SK-N-SH (cell line): ENCODE data around the gene CLEC18B. TPM values are rescaled to one million over a fixed set of nuclear protein-coding genes. Genes with fewer than 3 reads are reported as not detected.
"Not testable (repeated sequence)": the region's sequence is repeated elsewhere in the genome, so short reads cannot be mapped to it uniquely, and the experiment has no call there.

Experiments
- CTCF ChIA-PET: fragments of 300-600, 350-600 bp; formaldehyde crosslinking; extraction: SDS; loops from one replicate; lab custom pipeline; 2021; lab: Yijun Ruan, JAX
- POLR2A ChIA-PET: fragments of 350-600 bp; sonication (Branson Sonifier 250); formaldehyde crosslinking; extraction: SDS; loops from one replicate; lab custom pipeline; 2020; ENCODE audit warnings: antibody characterized with exemption, inconsistent platforms; lab: Yijun Ruan, JAX
- DNase-seq: peaks from one replicate; pipeline ENCODE4 v3.0.0; 2012
- H2AFZ ChIP-seq: fragments of 200-600 bp; sonication (generic); 2 replicates; pipeline ENCODE4 v1.8.1; 2016; ENCODE audit warnings: antibody characterized with exemption, mild to moderate bottlenecking, low read depth
- H3F3A ChIP-seq: fragments of 200-600 bp; sonication (generic); replicated peaks from 2 replicates; pipeline ENCODE3; 2016; ENCODE audit warnings: antibody characterized with exemption, mild to moderate bottlenecking; ENCODE audit not compliant: insufficient read depth
- H3K27ac ChIP-seq, 2 experiments: fragments of 200-500 bp in 1 of 2; fragments of 200-600 bp in 1 of 2; sonication (Bioruptor generic) in 1 of 2; sonication (generic), shearing (Covaris generic) in 1 of 2; 2 replicates each; pipeline versions ENCODE4 v1.5.1 to v1.6.1; 2014 to 2016; ENCODE audit warnings: low read depth in 2 of 2, inconsistent platforms in 1 of 2, low read length in 1 of 2, mild to moderate bottlenecking in 1 of 2, mixed read lengths in 1 of 2
- H3K27me3 ChIP-seq: fragments of 200-600 bp; sonication (generic), shearing (Covaris generic); 2 replicates; pipeline ENCODE4 v1.6.1; 2016; ENCODE audit warnings: mixed run types; ENCODE audit not compliant: insufficient read depth
- H3K36me3 ChIP-seq, 2 experiments: fragments of 200-500 bp in 1 of 2; fragments of 200-600 bp in 1 of 2; sonication (Bioruptor generic) in 1 of 2; sonication (generic) in 1 of 2; replicated peaks in 1 of 2; 2 replicates each; pipeline versions ENCODE3 to v1.5.1; 2014 to 2016; ENCODE audit warnings: low read length in 1 of 2, mild to moderate bottlenecking in 1 of 2; ENCODE audit not compliant: insufficient read depth in 2 of 2, control insufficient read depth in 1 of 2
- H3K4me1 ChIP-seq, 2 experiments: fragments of 200-500 bp in 1 of 2; fragments of 200-600 bp in 1 of 2; sonication (Bioruptor generic) in 1 of 2; sonication (generic), shearing (Covaris generic) in 1 of 2; 2 replicates each; pipeline versions ENCODE4 v1.5.1 to v1.6.1; 2014 to 2016; ENCODE audit warnings: low read depth in 1 of 2, low read length in 1 of 2, mixed run types in 1 of 2; ENCODE audit not compliant: insufficient read depth in 2 of 2, control insufficient read depth in 1 of 2
- H3K4me2 ChIP-seq: fragments of 200-600 bp; sonication (generic), shearing (Covaris generic); 2 replicates; pipeline ENCODE4 v1.6.1; 2017; ENCODE audit warnings: mixed run types
- H3K4me3 ChIP-seq, 2 experiments: fragments of 200-500 bp in 1 of 2; fragments of 200-600 bp in 1 of 2; sonication (Bioruptor generic) in 1 of 2; sonication (generic), shearing (Covaris generic) in 1 of 2; 2 replicates each; pipeline versions ENCODE4 v1.5.1 to v1.8.1; 2014 to 2016; ENCODE audit warnings: low read depth in 2 of 2, inconsistent platforms in 1 of 2, low read length in 1 of 2, mild to moderate bottlenecking in 1 of 2, mixed read lengths in 1 of 2, moderate library complexity in 1 of 2
- H3K79me2 ChIP-seq: fragments of 200-600 bp; sonication (generic); 2 replicates; pipeline ENCODE4 v1.8.1; 2017; ENCODE audit warnings: mild to moderate bottlenecking; ENCODE audit not compliant: insufficient read depth
- H3K9ac ChIP-seq: fragments of 200-600 bp; sonication (generic); 2 replicates; pipeline ENCODE4 v1.6.1; 2017; ENCODE audit warnings: mixed run types
- H3K9me2 ChIP-seq: fragments of 200-600 bp; sonication (generic); 2 replicates; pipeline ENCODE4 v1.6.1; 2017; ENCODE audit warnings: mixed run types
- H3K9me3 ChIP-seq: fragments of 200-600 bp; sonication (generic); 2 replicates; pipeline ENCODE4 v1.6.1; 2017; ENCODE audit warnings: mixed run types, mild to moderate bottlenecking, moderate library complexity
- H4K20me1 ChIP-seq: fragments of 200-600 bp; sonication (generic); 2 replicates; pipeline ENCODE4 v1.6.1; 2017; ENCODE audit warnings: mild to moderate bottlenecking, mixed run types; ENCODE audit not compliant: insufficient read depth
- WGBS: methylation state at CpG from one replicate; pipeline ENCODE4 v1.1.6; 2017; ENCODE audit warnings: low lambda C conversion rate; 5-methylcytosine and 5-hydroxymethylcytosine counted together
- polyA plus RNA-seq, 3 experiments: library from polyadenylated mRNA; depleted of rRNA; stranded (reverse); fragments of >200 nt; gene quantifications; 2 replicates each; pipeline ENCODE4 v1.2.3, GENCODE V29; 2012

The CLEC18B gene
- polyA plus RNA-seq, 1 of the 3 experiments (the other 2 are of a cell fraction): 0.10 TPM

DNA sequence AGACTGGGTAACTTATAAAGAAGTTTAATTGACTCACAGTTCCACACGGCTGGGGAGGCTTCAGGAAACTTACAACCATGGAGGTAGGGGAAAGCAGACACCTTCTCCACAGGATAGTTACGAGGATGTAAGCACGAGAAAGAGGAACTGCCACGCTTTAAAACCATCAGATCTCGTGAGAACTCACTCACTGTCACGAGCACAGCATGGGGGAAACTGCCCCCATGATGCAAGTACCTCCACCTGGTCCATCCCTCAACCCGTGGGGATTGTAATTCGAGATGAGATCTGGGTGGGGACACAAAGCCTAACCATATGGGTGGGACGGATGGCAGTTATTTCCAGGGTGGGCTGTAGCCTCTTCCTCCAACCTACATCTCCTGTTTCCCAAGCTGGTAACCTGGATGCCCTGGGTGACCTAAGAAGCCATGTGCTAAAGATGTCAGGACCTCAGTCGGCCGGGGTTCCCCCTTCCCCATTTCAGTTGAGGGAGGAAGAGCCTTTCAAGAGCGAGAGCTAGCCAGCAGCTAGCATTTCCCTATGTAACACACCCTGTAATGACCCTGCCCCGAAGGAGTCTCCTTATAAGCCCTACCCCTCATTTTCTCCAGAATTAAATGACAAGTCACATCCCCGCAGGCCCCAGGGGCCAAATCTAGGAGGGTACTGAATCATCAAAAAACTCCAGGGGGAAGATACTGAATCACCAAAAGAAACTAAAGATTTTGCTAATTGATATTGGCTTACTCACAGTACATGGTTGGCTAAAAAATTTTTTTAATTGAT is 16.9 kb downstream of the CLEC18B start:
- H3K36me3 ChIP-seq, CTCF ChIA-PET, H3F3A ChIP-seq, POLR2A ChIA-PET, H3K4me2 ChIP-seq, H4K20me1 ChIP-seq, H3K27me3 ChIP-seq, H3K4me3 ChIP-seq, DNase-seq, H3K79me2 ChIP-seq, H3K4me1 ChIP-seq, H2AFZ ChIP-seq, H3K9me2 ChIP-seq, H3K9me3 ChIP-seq, H3K9ac ChIP-seq, H3K27ac ChIP-seq: not testable (repeated sequence)
- WGBS: 49% methylated on average over 6 of the region's 14 CpGs

DNA sequence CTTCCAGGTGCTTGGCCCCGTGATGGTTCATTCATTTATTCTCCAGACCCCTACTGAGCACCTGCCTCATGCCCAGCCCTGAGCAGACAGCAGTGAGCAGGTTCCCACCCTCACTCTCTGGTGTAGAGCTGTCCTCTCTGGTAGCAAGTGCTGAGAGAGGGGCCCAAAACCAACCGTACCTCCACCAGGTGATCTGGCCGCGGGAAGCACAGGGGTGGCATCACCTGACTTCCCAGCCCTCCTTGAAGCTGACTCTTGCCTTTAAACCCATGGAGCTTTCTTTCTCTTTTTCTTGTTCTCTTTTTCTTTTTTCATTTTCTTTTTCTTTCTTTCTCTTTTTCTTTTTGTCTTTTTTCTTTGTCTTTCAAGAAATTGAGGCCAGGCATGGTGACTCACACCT is 21.0 kb downstream of the CLEC18B start:
- H3K9ac ChIP-seq, H3K27ac ChIP-seq, H3F3A ChIP-seq, H3K4me3 ChIP-seq, CTCF ChIA-PET, H3K4me1 ChIP-seq, H3K9me3 ChIP-seq, H3K27me3 ChIP-seq, H3K79me2 ChIP-seq, H3K4me2 ChIP-seq, DNase-seq, POLR2A ChIA-PET, H2AFZ ChIP-seq, H3K9me2 ChIP-seq, H4K20me1 ChIP-seq, H3K36me3 ChIP-seq: not testable (repeated sequence)
- WGBS: 81% methylated on average over 3 of the region's 4 CpGs

DNA sequence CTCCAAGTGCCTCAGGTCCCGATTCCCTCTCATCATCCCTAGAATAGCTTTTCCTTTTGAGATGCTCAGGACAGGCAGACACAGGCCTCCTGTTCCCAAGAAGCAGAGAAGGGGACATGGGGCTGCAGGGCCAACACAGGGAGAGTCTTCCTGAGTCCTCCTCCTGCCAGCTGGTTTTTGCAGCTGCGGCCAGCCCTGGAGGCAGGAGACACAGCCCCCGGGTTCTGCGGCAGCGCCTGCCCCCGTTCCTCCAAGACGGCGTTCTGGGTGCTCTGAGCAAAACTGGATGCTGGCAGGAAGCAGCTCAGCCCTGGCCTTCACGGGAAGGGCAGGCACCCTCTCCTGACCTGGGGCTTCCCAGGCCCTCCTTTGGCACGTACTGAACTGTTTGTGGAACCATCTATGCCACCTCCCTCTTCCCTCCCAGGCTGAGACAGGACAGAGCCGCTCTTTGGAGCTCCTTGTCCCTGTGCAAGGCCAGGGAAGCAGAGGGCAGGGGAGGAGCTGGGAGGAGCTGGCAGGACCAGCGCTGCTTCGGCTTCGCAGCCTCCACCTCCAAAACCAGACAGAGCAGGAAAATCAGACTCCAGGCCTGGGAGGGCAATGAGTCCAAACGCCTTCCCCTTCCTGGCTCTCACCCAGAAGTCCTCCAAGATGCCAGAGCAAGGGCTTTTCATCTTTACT is 22.9 kb downstream of the CLEC18B start:
- H3K27me3 ChIP-seq, H3K4me2 ChIP-seq, H2AFZ ChIP-seq, H3K9ac ChIP-seq, H3K4me3 ChIP-seq, H3K9me2 ChIP-seq, H3K36me3 ChIP-seq, H3K79me2 ChIP-seq, H4K20me1 ChIP-seq, H3F3A ChIP-seq, POLR2A ChIA-PET, H3K9me3 ChIP-seq, H3K27ac ChIP-seq, DNase-seq, CTCF ChIA-PET, H3K4me1 ChIP-seq: not testable (repeated sequence)
- 67% methylated on average over 1 of the region's 15 CpGs for WGBS

DNA sequence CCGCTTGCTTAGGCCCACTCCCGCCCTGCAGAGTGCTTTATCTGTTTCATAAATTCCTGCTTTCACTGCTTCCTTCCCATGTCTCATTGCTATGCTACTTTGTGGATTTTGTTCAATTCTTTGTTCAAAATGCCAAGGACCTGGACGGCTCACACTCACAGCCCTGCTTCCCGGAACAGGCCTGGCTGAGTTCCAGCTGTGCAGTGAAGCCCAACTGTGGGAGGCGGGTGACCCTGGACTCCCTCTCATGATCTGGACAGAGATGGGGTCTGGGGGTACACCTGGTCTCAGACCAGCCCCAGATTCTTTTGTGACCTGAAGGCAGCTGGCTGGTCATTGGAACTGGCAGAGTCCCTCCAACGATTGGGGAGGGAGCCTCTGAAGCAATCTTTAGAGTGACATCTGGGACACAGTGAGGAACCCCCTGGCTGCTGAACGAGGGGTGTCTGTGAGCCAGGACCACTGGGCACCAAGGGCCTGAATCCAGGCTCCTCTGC is 24.7 kb downstream of the CLEC18B start:
- H3K36me3 ChIP-seq, CTCF ChIA-PET, H4K20me1 ChIP-seq, POLR2A ChIA-PET, H3K4me3 ChIP-seq, H3F3A ChIP-seq, H3K9ac ChIP-seq, H3K4me1 ChIP-seq, H3K79me2 ChIP-seq, H2AFZ ChIP-seq, H3K27me3 ChIP-seq, H3K27ac ChIP-seq, H3K9me3 ChIP-seq, H3K4me2 ChIP-seq, H3K9me2 ChIP-seq: not testable (repeated sequence)
- 56% methylated on average over 7 of the region's 7 CpGs for WGBS
- peak; percentile 47 for DNase-seq

- H3K4me3 ChIP-seq, H3K4me1 ChIP-seq, H3K27me3 ChIP-seq, H2AFZ ChIP-seq, DNase-seq, H3K9me3 ChIP-seq, H3K9me2 ChIP-seq, CTCF ChIA-PET, H4K20me1 ChIP-seq, H3K4me2 ChIP-seq, POLR2A ChIA-PET, H3K9ac ChIP-seq, H3F3A ChIP-seq, H3K79me2 ChIP-seq, H3K27ac ChIP-seq, H3K36me3 ChIP-seq: not testable (repeated sequence)
- WGBS: 66% methylated on average over 4 of the region's 5 CpGs
Observed at GRCh38 chr16:74394604-74395003, 26.7 kb downstream of the CLEC18B start.

DNA sequence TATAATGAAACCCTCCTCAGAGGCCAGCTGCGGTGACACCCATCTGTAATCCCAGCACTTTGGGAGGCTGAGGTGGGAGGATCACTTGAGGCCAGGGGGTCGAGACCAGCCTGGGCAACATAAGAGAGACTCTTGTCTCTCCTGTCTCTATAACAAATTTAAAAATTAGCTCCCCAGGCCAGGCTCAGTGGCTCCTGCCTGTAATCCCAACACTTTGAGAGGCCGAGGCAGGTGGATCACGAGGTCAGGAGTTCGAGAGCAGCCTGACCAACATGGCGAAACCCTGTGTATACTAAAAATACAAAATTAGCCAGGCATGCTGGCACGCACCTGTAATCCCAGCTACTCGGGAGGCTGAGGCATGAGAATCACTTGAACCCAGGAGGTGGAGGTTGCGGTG is 27.1 kb downstream of the CLEC18B start:
- not testable (repeated sequence) for H3K9me2 ChIP-seq

More for the DNA sequence above, 27.1 kb downstream of the CLEC18B start:
- DNase-seq, H4K20me1 ChIP-seq, H3K4me1 ChIP-seq, H3K36me3 ChIP-seq, POLR2A ChIA-PET, H3K9me3 ChIP-seq, H3K4me3 ChIP-seq, H3K4me2 ChIP-seq, H3F3A ChIP-seq, H3K27ac ChIP-seq, CTCF ChIA-PET, H3K27me3 ChIP-seq, H2AFZ ChIP-seq, H3K79me2 ChIP-seq, H3K9ac ChIP-seq: not testable (repeated sequence)
- WGBS: 77% methylated on average over 6 of the region's 9 CpGs
